Activated naive CD4-positive, alpha-beta T cell treated with Interleukin-2 at 50 U/mL for 16 hours (primary cell): Measurements from ENCODE around the gene PEDS1.
A peak's percentile ranks its signal among the peaks of the same experiment; 100 is the strongest.
"Not testable (repeated sequence)": the region's sequence is repeated elsewhere in the genome, so short reads cannot be mapped to it uniquely, and the experiment has no call there.

ENCODE experiments used
- DNase-seq: peaks from one replicate; pipeline ENCODE4 v3.0.0-alpha.2; 2020

PEDS1 gene

DNA sequence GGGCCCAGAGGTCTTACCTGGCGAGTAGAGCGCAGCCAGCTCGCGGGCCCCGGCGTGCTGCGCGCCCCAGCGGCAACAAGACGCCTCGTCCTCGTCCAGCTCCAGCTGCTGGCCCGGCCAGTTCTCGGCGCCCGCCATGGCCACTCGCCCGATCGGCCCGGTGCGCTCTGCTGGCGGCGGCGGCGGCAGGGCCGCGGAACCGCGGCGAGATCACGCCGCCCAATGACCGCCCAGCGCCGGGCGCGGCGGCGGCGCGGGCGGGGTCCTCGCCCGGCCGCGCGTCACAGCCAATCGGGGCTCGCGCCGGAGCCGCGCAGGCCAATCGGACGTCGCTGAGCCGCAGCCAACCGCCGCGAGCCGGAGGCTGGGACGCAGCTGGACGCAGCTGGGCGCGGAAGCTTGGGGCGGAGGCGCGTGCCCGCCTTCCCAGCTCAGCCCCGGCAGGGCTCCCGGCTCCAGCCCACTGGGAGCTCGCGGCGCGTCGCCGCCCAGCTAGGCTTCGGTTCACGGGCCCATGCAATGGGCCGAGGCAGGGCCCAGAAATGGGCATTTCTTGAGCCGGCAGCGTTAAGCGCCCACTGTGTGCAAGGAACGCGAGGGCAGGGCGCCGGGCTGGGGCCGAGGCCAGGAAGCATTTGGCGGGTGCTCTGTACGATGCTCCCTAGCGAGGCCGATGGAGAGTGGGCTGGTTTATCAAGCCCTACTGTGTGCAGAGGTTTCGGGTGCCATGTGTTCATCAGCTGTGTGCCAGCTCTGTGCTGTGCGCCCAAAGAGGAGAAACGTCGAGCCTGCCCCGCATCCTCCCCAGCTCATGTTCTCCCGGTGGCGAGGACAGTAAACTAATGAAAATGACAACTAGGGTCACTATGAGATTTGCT lies at the start of gene PEDS1:
TSS of gene PEDS1 (minus strand) at position 224 of the 878 bp plus-strand sequence. CDS start at position 138, 86 bp downstream.
- peak; percentile 86 for DNase-seq

GRCh38 chr20:50202677-50203076 lies 49.2 kb upstream of the PEDS1 start:
- DNase-seq, result no peak

- DNase-seq, result not testable (repeated sequence)
These were observed 48.2 kb upstream of the PEDS1 start for GRCh38 chr20:50201710-50202109.

GRCh38 chr20:50200482-50201104 lies 47.1 kb upstream of the PEDS1 start:
- DNase-seq, result no peak

GRCh38 chr20:50199703-50200102 lies 46.2 kb upstream of the PEDS1 start:
- no peak for DNase-seq

DNA sequence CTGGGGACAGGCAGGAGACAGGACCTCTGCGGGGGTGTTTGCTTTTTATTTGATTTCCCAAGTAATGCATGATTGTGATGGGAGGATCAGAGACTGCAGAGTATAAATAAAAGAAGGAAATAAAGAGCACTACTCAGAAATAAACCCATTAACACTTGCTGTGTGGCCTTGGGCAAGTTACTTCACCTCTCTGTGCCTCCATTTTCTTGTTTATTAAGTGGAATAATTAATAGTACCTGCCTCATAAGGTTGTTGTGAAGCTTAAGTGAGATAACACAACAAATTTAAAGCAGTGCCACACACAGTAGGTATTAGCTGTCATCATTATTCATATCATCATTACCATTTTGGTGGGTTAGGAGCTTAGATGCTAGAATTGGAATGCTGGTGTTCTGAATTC lies 45.2 kb upstream of the PEDS1 start:
- DNase-seq, result no peak

DNA sequence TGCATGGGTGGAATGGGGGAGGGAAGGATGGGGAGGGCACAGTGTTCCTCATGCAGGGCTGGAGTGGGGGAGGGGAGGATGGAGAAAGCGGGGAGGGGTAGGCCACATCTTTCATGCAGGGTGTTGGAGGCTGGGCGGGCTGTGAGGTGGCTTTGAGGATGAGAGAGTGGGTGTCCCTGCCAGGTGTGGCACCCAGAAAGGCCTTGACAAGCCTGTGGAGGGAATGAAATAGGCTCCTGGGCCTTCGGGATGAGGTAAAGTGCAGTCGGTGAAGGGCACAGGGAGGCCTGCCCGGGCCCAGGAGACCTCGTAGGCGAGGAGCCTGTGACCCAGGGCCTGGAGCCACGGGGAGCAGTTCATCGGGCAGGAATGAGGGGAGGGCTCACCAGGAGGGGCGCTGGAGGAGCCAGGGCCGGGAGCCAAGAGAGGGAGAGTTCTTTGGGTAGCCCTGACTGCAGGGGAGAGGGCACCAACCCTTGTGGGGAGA lies 44.7 kb upstream of the PEDS1 start:
- no peak for DNase-seq

- DNase-seq, result no peak
These were observed 44.1 kb upstream of the PEDS1 start for GRCh38 chr20:50197463-50198179.

DNA sequence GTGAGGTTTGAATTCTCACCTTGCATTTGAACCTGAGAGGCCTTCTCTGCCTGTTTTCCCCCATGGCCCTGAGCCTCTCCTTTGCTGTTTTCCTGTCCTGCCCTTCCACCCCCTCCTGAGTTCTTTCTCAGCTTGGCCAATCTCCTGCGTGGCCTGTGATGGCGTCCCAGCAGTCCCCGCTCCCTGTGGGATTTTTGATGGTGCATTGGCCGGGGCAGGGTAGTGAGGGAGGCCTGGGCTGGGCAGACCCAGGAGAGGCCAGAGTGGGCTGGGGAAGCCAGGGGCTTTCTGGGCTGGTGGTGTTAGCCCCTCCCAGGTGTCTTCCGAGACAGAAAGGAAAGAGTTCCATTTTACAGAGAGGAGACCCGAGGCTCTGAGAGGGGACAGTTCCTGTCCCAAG lies 43.4 kb upstream of the PEDS1 start:
- no peak for DNase-seq

GRCh38 chr20:50196248-50196647 lies 42.7 kb upstream of the PEDS1 start:
- DNase-seq, result no peak

DNA sequence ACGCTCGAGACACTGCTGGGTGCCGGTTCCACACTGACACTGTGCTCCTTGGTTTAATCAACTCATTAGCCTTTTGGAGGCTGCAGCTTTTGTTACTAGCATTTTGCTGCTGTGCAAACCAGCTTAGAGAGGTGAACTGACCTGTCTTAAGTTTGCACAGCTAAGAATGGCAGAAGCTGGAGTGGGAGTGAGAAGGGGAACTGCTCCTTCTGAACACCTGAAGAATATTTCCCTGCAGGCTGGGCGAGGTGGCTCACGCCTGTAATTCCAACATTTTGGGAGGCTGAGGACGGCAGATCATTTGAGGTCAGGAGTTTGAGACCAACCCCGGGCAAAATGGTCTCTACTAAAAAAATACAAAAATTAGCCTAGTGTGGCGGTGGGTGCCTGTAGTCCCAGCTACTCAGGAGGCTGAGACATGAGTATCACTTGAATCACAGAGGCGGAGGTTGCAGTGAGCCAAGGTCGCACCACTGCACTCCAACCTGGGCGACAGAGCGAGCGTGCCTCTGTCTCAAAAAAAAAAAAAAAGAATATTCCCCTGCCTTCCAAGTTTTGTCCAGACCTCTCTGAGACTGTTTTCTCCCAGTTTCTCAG lies 42.1 kb upstream of the PEDS1 start:
- no peak for DNase-seq

DNA sequence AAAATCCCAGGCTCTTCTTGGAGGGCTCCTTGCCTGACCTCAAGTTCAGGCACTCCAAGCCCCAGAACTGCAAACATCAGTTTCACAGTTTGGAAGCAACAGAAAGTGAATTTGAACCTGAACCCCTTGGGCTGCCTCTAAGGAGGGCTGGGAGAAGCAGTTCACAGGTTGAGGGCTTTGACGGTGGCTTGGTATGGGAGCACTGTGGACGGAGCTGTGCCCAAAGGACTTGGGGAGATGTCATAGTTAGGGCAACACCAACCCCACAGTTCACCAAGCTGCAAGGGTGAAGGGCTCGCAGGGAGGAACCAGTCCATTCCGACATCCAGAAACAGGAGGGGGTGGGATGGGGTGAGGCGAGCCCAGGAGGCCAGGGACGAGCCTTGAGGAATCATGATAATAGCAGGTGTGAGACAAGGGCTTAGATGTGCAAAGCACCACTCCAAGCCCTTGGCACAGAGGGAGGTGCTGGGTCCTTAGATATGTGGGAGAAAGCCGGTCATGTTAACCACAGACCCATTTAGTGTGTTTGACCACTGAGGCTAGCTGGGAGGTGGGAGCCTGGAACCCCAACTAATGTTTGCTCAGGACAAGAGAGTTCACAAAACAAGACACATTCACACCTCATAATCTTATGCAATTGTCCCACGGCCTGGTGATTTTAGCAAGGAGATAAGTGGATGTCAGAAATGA lies 41.5 kb upstream of the PEDS1 start:
- no peak for DNase-seq

- DNase-seq, result no peak
These were observed 40.9 kb upstream of the PEDS1 start for GRCh38 chr20:50194422-50194830.

GRCh38 chr20:50193836-50194421 lies 40.4 kb upstream of the PEDS1 start:
- no peak for DNase-seq

- no peak for DNase-seq
These were observed 39.8 kb upstream of the PEDS1 start for GRCh38 chr20:50193199-50193835.

DNA sequence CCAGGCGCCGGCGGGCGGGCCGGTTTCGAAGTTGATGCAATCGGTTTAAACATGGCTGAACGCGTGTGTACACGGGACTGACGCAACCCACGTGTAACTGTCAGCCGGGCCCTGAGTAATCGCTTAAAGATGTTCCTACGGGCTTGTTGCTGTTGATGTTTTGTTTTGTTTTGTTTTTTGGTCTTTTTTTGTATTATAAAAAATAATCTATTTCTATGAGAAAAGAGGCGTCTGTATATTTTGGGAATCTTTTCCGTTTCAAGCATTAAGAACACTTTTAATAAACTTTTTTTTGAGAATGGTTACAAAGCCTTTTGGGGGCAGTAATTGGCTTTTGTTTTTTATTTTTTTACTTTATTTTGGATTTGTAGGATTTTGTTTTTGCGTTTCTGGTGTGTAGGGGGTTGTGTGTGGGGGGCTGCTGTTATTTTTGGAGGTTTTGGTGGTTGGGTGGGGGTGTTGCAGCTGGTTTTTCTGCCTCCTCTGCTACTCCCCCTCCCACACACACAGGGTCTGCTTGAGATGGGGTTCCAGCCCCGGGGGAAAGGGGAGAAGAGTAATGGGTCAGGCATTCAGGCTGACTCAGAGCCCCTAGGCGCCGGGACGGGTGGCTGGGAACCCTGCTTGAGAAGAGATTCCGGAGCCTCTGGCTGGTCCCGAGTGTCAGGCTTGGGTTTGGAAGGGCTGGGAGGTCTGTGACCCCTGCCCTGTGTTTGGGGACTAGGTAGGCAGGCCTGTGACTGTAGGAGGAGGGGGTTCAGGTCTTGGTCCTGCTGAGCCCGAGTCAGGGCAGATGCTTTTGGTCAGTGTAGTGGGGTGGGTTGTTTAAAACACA lies 39.1 kb upstream of the PEDS1 start:
- DNase-seq, result peak; percentile 87

GRCh38 chr20:50191544-50192363 lies 38.2 kb upstream of the PEDS1 start:
- no peak for DNase-seq

DNA sequence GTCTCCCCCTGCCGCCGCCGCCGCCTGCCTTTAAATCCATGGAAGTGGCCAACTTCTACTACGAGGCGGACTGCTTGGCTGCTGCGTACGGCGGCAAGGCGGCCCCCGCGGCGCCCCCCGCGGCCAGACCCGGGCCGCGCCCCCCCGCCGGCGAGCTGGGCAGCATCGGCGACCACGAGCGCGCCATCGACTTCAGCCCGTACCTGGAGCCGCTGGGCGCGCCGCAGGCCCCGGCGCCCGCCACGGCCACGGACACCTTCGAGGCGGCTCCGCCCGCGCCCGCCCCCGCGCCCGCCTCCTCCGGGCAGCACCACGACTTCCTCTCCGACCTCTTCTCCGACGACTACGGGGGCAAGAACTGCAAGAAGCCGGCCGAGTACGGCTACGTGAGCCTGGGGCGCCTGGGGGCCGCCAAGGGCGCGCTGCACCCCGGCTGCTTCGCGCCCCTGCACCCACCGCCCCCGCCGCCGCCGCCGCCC lies 37.6 kb upstream of the PEDS1 start:
- DNase-seq, result peak; percentile 64

DNA sequence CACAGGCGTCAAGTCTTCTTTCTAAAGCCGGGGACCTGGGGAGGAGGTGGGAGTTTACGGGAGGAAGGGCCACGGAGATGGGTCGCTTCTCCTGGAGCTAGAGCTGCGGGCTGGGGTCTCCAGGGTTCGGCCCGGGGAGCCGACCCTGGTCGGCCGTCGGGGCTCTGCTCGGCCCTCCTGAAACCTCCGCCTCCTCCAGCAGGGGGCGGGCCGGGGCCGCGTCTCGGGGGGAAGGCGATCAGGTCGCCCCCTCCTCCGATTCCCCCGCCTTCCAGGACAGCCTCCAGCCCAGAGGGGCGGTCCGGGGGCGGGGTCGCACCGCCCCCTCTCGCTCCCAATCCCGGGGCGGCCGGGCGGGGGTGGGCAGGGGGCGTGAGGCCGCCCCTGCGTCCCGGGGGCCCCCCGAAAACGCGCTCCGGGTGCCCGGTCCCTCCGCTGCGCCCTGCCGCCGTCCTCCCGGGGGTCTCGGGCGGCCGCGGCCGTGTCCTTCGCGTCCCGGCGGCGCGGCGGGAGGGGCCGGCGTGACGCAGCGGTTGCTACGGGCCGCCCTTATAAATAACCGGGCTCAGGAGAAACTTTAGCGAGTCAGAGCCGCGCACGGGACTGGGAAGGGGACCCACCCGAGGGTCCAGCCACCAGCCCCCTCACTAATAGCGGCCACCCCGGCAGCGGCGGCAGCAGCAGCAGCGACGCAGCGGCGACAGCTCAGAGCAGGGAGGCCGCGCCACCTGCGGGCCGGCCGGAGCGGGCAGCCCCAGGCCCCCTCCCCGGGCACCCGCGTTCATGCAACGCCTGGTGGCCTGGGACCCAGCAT lies 36.9 kb upstream of the PEDS1 start, which contains the start of gene CEBPB:
TSS of gene CEBPB (plus strand) at position 580 of the 814 bp plus-strand sequence. CDS start at position 784, 204 bp downstream.
- DNase-seq, result peak; percentile 83
